Transverse colon (tissue), 4 donors: Measurements from ENCODE around the gene LIG1. TPM values are rescaled to one million over a fixed set of nuclear protein-coding genes. Genes with fewer than 3 reads are reported as not detected.

Experiments used
- DNase-seq: peaks from one replicate; pipeline ENCODE4 v3.0.0-alpha.2; 2019
- H3K27ac ChIP-seq, 4 donors: fragments of 200-600 bp; sonication (generic); 2 replicates each; pipeline ENCODE4 v1.5.1; 2016 to 2018; ENCODE audit warnings: inconsistent platforms in 4 of 4
- H3K27me3 ChIP-seq: fragments of 200-600 bp; sonication (generic); 2 replicates; pipeline ENCODE4 v1.5.1; 2017; ENCODE audit warnings: inconsistent platforms
- H3K36me3 ChIP-seq, 4 donors: fragments of 200-600 bp; sonication (generic); 2 replicates each; pipeline ENCODE4 v1.5.1; 2017 to 2019; ENCODE audit warnings: inconsistent platforms in 4 of 4
- H3K4me1 ChIP-seq, 4 donors: fragments of 200-600 bp; sonication (generic); 2 replicates each; pipeline ENCODE4 v1.5.1; 2017 to 2020; ENCODE audit warnings: inconsistent platforms in 4 of 4
- H3K4me3 ChIP-seq, 4 donors: fragments of 200-600 bp; sonication (generic); 1 replicate in 1 of 4; 2 replicates in 3 of 4; pipeline versions ENCODE4 v1.5.1 to v1.6.1; 2017 to 2019; ENCODE audit warnings: inconsistent platforms in 4 of 4
- H3K9me3 ChIP-seq, 2 donors: fragments of 200-600 bp; sonication (generic); 2 replicates each; pipeline ENCODE4 v1.5.1; 2017 to 2019; ENCODE audit warnings: inconsistent platforms in 2 of 2
- CTCF ChIP-seq, 5 experiments: fragments of 200-600 bp in 3 of 5; fragments of 450-650 bp in 2 of 5; sonication (generic) in 3 of 5; IDR thresholded peaks; 1 replicate in 2 of 5; 2 replicates in 3 of 5; pipeline ENCODE4 v1.5.1; 2016 to 2017; ENCODE audit warnings: antibody characterized with exemption in 5 of 5, inconsistent platforms in 3 of 5, mild to moderate bottlenecking in 2 of 5, moderate library complexity in 1 of 5
- EP300 ChIP-seq: sonication (generic); formaldehyde crosslinking; IDR thresholded peaks from one replicate; pipeline ENCODE4 v1.6.1; 2017; ENCODE audit warnings: antibody characterized with exemption, low read depth
- POLR2A ChIP-seq: fragments of 450-650 bp; IDR thresholded peaks from one replicate; pipeline ENCODE4 v1.6.1; 2016; ENCODE audit warnings: antibody characterized with exemption, mild to moderate bottlenecking, moderate library complexity
- POLR2AphosphoS5 ChIP-seq, 3 donors: sonication (generic); formaldehyde crosslinking; IDR thresholded peaks; one replicate each; pipeline ENCODE4 v1.6.1; 2016; ENCODE audit warnings: antibody characterized with exemption in 3 of 3
- WGBS, 2 donors: methylation state at CpG; one replicate each; pipeline ENCODE4 v1.1.5; 2018; ENCODE audit warnings: low coverage in 1 of 2; 5-methylcytosine and 5-hydroxymethylcytosine counted together
- in situ Hi-C, 4 donors: fragments of 200-750 bp; cut with MboI; loops; one replicate each; pipeline versions ENCODE4 v1.15.0 to v1.15.1; 2017; ENCODE audit warnings: low sequenced_read_pairs in 3 of 4, low pct_ligation_motif_present in 1 of 4, low pct_unique_long_range_greater_than_20kb in 1 of 4
- intact Hi-C: fragments of 100-400 bp; cut with DNase I; formaldehyde crosslinking; loops from one replicate; pipeline ENCODE4 v1.15.1; 2023; ENCODE audit warnings: low total_unique reads
- total RNA-seq, 4 donors: library from RNA; depleted of rRNA; stranded (reverse); fragments of >200 nt; gene quantifications; one replicate each; pipeline ENCODE4 v1.1.0, GENCODE V29; 2016

Gene LIG1
- total RNA-seq, 4 donors from 2014 or later: 14.3 to 71.4 (median 26.8) TPM

GRCh38 chr19:48147597-48148175 lies 22.5 kb downstream of the LIG1 start:
- no peak for TF ChIP-seq POLR2A
- no peak for TF ChIP-seq CTCF (IDR thresholded peaks at IDR 0.05)
- no peak for TF ChIP-seq POLR2AphosphoS5 (IDR thresholded peaks at IDR 0.05)
- no peak for TF ChIP-seq EP300
- DNase-seq: no peak
- intact Hi-C loops (no loop called here), in situ Hi-C loops (no loop called here)
- Histone ChIP-seq H3K4me1 (peaks cover 0 to 7% (median 2%) of the 10 kb centered on the region in 4 donors), H3K9me3 (no peaks in the 10 kb centered on the region), H3K4me3 (no peak overlapping the region), H3K27ac (no peak overlapping the region), H3K36me3 (no peaks in the 10 kb centered on the region), H3K27me3 (no peaks in the 10 kb centered on the region)
- WGBS, 2 donors: 74 to 75% methylated on average over 1 to 4 of the region's 4 CpGs

- no peak for DNase-seq
Measured at GRCh38 chr19:48139053-48139452, 31.1 kb downstream of the LIG1 start.

GRCh38 chr19:48137411-48137810 lies 32.7 kb downstream of the LIG1 start:
- intact Hi-C loops: no loop called here
- H3K27ac ChIP-seq: no peak overlapping the region
- H3K36me3 ChIP-seq: no peaks in the 10 kb centered on the region
- TF ChIP-seq POLR2AphosphoS5 (IDR thresholded peaks at IDR 0.05) (no peak), CTCF (IDR thresholded peaks at IDR 0.05) (no peak), POLR2A (no peak), EP300 (no peak)
- H3K9me3 ChIP-seq: no peaks in the 10 kb centered on the region
- no peaks in the 10 kb centered on the region for H3K27me3 ChIP-seq
- 92% methylated on average over 20 of the region's 26 CpGs; no CpG with 5 or more reads in 1 of the 2 donors for WGBS, 2 donors
- in situ Hi-C loops: no loop called here
- no peak overlapping the region for H3K4me3 ChIP-seq
- DNase-seq: no peak
- no peaks in the 10 kb centered on the region for H3K4me1 ChIP-seq

More at GRCh38 chr19:48139053-48139452, 31.1 kb downstream of the LIG1 start:
- TF ChIP-seq CTCF (IDR thresholded peaks at IDR 0.05) (no peak), POLR2A (no peak), EP300 (no peak), POLR2AphosphoS5 (IDR thresholded peaks at IDR 0.05) (no peak)
- in situ Hi-C loops: no loop called here
- H3K27me3 ChIP-seq: no peaks in the 10 kb centered on the region
- H3K36me3 ChIP-seq: no peaks in the 10 kb centered on the region
- no peak overlapping the region for H3K4me3 ChIP-seq
- H3K4me1 ChIP-seq: no peaks in the 10 kb centered on the region
- whole genome bisulfite sequencing, 2 donors: 89 to 100% methylated on average over 3 to 6 of the region's 6 CpGs
- no peaks in the 10 kb centered on the region for H3K9me3 ChIP-seq
- H3K27ac ChIP-seq: no peak overlapping the region
- intact Hi-C loops: no loop called here

- TF ChIP-seq POLR2AphosphoS5 (IDR thresholded peaks at IDR 0.05) (no peak), POLR2A (no peak), EP300 (no peak), CTCF (IDR thresholded peaks at IDR 0.05) (no peak)
- no peak overlapping the region for H3K27ac ChIP-seq
- WGBS, 2 donors: 90% methylated on average over 4 of the region's 4 CpGs; no CpG with 5 or more reads in 1 of the 2 donors
Measured at GRCh38 chr19:48136547-48136946, 33.6 kb downstream of the LIG1 start.

More at GRCh38 chr19:48136547-48136946, 33.6 kb downstream of the LIG1 start:
- in situ Hi-C loops (no loop called here), intact Hi-C loops (no loop called here)
- no peaks in the 10 kb centered on the region for H3K9me3 ChIP-seq
- H3K4me1 ChIP-seq: no peaks in the 10 kb centered on the region
- DNase-seq: no peak
- H3K4me3 ChIP-seq: no peak overlapping the region
- no peaks in the 10 kb centered on the region for H3K27me3 ChIP-seq
- no peaks in the 10 kb centered on the region for H3K36me3 ChIP-seq
